NCI-H1105 (cell line): Measurements from ENCODE around the gene VIM.

Experiments
- DNase-seq: peaks from one replicate; lab custom pipeline; 2025; lab: John Stamatoyannopoulos, UW

The VIM gene

DNA sequence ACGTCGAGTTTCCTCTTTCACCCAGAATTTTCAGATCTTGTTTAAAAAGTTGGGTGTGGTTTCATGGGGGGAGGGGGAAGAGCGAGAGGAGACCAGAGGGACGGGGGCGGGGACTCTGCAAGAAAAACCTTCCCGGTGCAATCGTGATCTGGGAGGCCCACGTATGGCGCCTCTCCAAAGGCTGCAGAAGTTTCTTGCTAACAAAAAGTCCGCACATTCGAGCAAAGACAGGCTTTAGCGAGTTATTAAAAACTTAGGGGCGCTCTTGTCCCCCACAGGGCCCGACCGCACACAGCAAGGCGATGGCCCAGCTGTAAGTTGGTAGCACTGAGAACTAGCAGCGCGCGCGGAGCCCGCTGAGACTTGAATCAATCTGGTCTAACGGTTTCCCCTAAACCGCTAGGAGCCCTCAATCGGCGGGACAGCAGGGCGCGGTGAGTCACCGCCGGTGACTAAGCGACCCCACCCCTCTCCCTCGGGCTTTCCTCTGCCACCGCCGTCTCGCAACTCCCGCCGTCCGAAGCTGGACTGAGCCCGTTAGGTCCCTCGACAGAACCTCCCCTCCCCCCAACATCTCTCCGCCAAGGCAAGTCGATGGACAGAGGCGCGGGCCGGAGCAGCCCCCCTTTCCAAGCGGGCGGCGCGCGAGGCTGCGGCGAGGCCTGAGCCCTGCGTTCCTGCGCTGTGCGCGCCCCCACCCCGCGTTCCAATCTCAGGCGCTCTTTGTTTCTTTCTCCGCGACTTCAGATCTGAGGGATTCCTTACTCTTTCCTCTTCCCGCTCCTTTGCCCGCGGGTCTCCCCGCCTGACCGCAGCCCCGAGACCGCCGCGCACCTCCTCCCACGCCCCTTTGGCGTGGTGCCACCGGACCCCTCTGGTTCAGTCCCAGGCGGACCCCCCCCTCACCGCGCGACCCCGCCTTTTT, at the start of gene VIM:
VIM (plus strand) TSS at position 151 of the 925 bp plus-strand sequence. CDS start 1,182 bp downstream, outside the sequence.
- no peak for DNase-seq

- DNase-seq, result no peak
These were observed 49.0 kb upstream of the VIM start for GRCh38 chr10:17179002-17179401.

GRCh38 chr10:17181110-17181509, 46.9 kb upstream of the VIM start:
- no peak for DNase-seq

GRCh38 chr10:17181751-17182150, 46.3 kb upstream of the VIM start:
- DNase-seq, result no peak

- DNase-seq, result no peak
These were observed 44.9 kb upstream of the VIM start for GRCh38 chr10:17183110-17183509.

DNA sequence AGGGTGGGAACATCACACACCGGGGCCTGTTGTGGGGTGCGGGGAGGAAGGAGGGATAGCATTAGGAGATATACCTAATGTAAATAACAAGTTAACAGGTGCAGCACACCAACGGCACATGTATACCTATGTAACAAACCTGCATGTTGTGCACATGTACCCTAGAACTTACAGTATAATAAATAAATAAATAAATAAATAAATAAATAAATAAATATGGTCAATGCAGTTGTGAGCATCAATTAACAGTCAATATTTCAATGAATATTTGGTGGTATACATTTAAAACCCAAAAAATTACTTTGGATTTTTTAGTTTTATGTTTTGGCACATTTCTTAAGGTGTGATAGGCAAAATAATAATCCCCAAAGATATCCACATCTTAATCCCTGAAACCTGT, 42.2 kb upstream of the VIM start:
- no peak for DNase-seq

- no peak for DNase-seq
These were observed 39.3 kb upstream of the VIM start for GRCh38 chr10:17188644-17189172.

- no peak for DNase-seq
These were observed 37.4 kb upstream of the VIM start for GRCh38 chr10:17190602-17191001.

DNA sequence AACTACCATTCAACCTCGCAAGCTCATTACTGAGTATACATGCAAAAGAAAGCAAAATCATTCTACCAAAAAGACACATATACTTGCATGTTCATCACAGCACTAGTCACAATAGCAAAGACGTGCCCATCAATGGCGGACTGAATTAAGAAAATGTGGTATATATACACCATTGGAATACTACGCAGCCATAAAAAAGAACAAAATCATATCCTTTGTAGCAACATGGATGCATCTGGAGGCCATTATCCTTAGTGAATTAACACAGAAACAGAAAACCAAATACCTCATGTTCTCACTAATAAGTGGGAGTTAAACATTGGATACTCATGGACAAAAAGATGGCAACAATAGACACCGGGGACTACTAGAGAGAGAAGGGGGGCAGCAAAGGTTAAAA, 33.0 kb upstream of the VIM start:
- DNase-seq, result no peak

GRCh38 chr10:17196045-17196444, 32.0 kb upstream of the VIM start:
- no peak for DNase-seq

GRCh38 chr10:17196573-17196972, 31.5 kb upstream of the VIM start:
- no peak for DNase-seq

GRCh38 chr10:17199351-17199804, 28.7 kb upstream of the VIM start:
- no peak for DNase-seq

- no peak for DNase-seq
These were observed 27.8 kb upstream of the VIM start for GRCh38 chr10:17200001-17200911.

GRCh38 chr10:17200912-17201793, 26.9 kb upstream of the VIM start, which contains the start of gene TRDMT1:
TSS of gene TRDMT1 (minus strand) at chr10:17201672. CDS start at chr10:17201634, 38 bp downstream.
- DNase-seq, result peak; percentile 60

DNA sequence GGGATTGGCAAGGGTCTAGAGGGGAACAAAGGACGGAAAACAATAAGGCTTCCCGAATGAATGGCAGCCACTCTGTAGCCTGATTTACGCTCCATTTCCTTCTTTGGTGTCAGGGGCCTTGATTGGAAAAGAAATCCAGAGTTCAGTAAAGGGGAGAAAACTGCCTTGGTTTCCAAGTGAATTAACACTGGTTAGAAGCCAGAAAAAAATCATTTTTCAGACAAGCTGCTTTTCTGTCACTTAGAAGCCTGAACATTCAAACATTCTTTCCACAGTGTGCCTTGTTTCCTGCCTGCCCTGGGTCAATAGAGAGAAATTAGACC, 26.3 kb upstream of the VIM start:
- no peak for DNase-seq

GRCh38 chr10:17202506-17202905, 25.5 kb upstream of the VIM start:
- no peak for DNase-seq

- DNase-seq, result no peak
These were observed 25.0 kb upstream of the VIM start for GRCh38 chr10:17202999-17203398.

- no peak for DNase-seq
These were observed 24.6 kb upstream of the VIM start for GRCh38 chr10:17203416-17203815.

- no peak for DNase-seq
These were observed 21.8 kb upstream of the VIM start for GRCh38 chr10:17206210-17206709.

GRCh38 chr10:17208476-17208875, 19.6 kb upstream of the VIM start:
- no peak for DNase-seq

- no peak for DNase-seq
These were observed 18.7 kb upstream of the VIM start for GRCh38 chr10:17209302-17209701.
